K562 (cell line): Measurements from ENCODE around the gene ERBB3. TPM values are rescaled to one million over a fixed set of nuclear protein-coding genes. Genes with fewer than 3 reads are reported as not detected.

ENCODE experiments used
- CBFA2T2 ChIP-seq: fragments of 450-650 bp; conservative IDR thresholded peaks from 2 replicates; pipeline ENCODE4 v1.6.1; 2017; ENCODE audit warnings: mild to moderate bottlenecking
- ETV6 ChIP-seq, 3 experiments: fragments of 150-350 bp in 1 of 3; sonication (generic) in 1 of 3; formaldehyde crosslinking in 1 of 3; IDR thresholded peaks; 2 replicates each; pipeline versions ENCODE4 v1.6.1 to v1.8.0; 2014 to 2022; ENCODE audit warnings: borderline replicate concordance in 2 of 3, low read depth in 2 of 3, antibody characterized with exemption in 1 of 3, low read length in 1 of 3, mild to moderate bottlenecking in 1 of 3, missing genetic modification reagents in 1 of 3
- HNRNPK ChIP-seq: fragments of 200-400 bp; formaldehyde crosslinking; IDR thresholded peaks from one replicate; pipeline ENCODE4 v1.6.1; 2018; ENCODE audit warnings: mild to moderate bottlenecking, low read depth, low read length; ENCODE audit not compliant: poor library complexity, severe bottlenecking
- MTF1 ChIP-seq: fragments of 250-450 bp; sonication (Bioruptor Pico); IDR thresholded peaks from 2 replicates; pipeline ENCODE4 v1.9.0; 2021; ENCODE audit warnings: moderate library complexity, mild to moderate bottlenecking, inconsistent platforms, borderline replicate concordance
- NFXL1 ChIP-seq: fragments of 450-650 bp; formaldehyde crosslinking; IDR thresholded peaks from 2 replicates; pipeline ENCODE4 v1.4.0; 2021; ENCODE audit warnings: mild to moderate bottlenecking
- PTBP1 ChIP-seq: fragments of 200-400 bp; formaldehyde crosslinking; IDR thresholded peaks from 2 replicates; pipeline ENCODE4 v1.6.1; 2017; ENCODE audit warnings: low read depth, low read length
- RB1 ChIP-seq: fragments of 450-650 bp; IDR thresholded peaks from 2 replicates; pipeline ENCODE4 v1.6.1; 2017; ENCODE audit warnings: low read depth, mild to moderate bottlenecking
- SMARCB1 ChIP-seq: IDR thresholded peaks from 2 replicates; pipeline ENCODE4 v1.6.1; 2011; ENCODE audit warnings: improper control_type of control experiment, low read depth; ENCODE audit not compliant: insufficient read length
- TRIM28 ChIP-seq: fragments of 450-650 bp; IDR thresholded peaks from 2 replicates; pipeline ENCODE4 v1.6.1; 2017
- ZC3H8 ChIP-seq: fragments of 450-650 bp; IDR thresholded peaks from 2 replicates; pipeline ENCODE4 v1.6.1; 2017
- ZFP1 ChIP-seq: fragments of 450-650 bp; formaldehyde crosslinking; IDR thresholded peaks from 2 replicates; pipeline ENCODE4 v1.4.0; 2020; ENCODE audit warnings: mild to moderate bottlenecking, mixed read lengths
- polyA plus RNA-seq, 8 experiments: library from polyadenylated mRNA; depleted of rRNA in 4 of 8; stranded (reverse) in 5 of 8; unstranded in 3 of 8; fragments of >200 nt; fragmentation: Nextera tagmentation in 2 of 8; fragmentation: Illumina TruSeq in 1 of 8; extraction: Ambion mirVana in 2 of 8; extraction: Trizol in 1 of 8; gene quantifications; 2 replicates each; pipeline versions ENCODE4 v1.2.1 to v1.2.3, GENCODE V29; 2011 to 2014; ENCODE audit warnings: inconsistent platforms in 1 of 8, missing spikeins in 1 of 8
- total RNA-seq, 7 experiments: library from RNA; depleted of rRNA in 6 of 7; stranded (reverse); fragments of >200 nt in 6 of 7; fragmentation: Illumina TruSeq in 2 of 7; extraction: Trizol in 2 of 7; gene quantifications; 2 replicates each; pipeline versions ENCODE4 v1.2.1 to v1.2.3, GENCODE V29; 2011 to 2021; ENCODE audit warnings: low replicate concordance in 1 of 7
- TF ChIP-seq, protein P1 (sequence below): sonication (generic); formaldehyde crosslinking; IDR thresholded peaks from 2 replicates; pipeline ENCODE4 v1.8.1; 2023; ENCODE audit warnings: mild to moderate bottlenecking, missing genetic modification reagents
- TF ChIP-seq, protein P2 (sequence below): fragments of 200-600 bp; sonication (generic); IDR thresholded peaks from one replicate; pipeline ENCODE4 v1.6.1; 2012; ENCODE audit warnings: mild to moderate bottlenecking, low read depth, low read length, inconsistent platforms

The ERBB3 gene
- total and polyA plus RNA-seq, 9 of the 15 experiments (the other 6 are each of a cell fraction or from before 2014, with no cell fraction given), result 1.5 to 5.4 (median 3.8) TPM

DNA sequence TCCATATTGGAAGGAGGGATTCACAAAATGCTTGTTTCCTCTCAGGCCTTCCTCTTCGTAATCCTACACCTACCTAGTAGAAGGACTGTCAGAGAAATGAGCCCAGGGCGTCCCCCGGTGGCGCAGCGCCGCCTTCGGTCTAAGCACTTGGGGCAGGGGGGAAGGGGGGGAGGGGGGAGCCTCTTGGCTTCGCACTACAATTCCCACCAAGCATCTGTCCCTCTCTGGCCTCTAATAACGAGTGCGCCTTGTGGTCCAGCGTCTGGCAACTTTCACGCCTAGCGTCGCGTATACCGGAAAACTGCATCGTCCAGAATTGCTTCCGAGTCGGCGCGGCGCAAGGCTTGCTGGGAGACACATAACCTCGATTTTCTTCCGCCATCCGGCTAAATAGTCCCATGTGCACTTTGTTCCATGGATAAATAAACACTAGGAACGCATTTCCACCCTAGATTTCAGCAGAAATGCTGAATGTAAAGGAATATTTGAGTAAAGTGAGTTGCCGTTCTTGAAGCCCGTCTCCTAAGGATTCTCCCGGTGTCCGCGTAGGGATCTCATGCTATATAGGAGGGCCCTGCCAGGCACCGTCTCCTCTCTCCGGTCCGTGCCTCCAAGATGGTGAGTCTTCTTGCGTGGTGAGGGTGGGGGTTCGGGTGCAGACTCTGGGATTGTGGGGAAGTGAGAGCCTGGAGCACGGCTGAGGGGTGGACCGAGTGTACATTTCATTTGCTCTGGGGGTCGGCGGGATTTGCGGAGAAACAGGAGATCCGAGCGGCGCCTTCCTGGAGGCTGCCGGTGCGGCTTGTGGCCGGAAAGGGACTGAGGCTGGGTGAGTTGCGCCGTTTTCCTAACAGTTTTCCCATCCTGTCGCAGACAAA, 38.2 kb upstream of the ERBB3 start, which contains the start of gene RPS26 (continued):
- TF ChIP-seq HNRNPK, result no peak
- 0 out of 2 replicates have a peak, but pooled peaks have one; percentile 40 for TF ChIP-seq PTBP1
- no peak for TF ChIP-seq MTF1
- TF ChIP-seq SMARCB1, result no peak
- TF ChIP-seq, protein P1, sequence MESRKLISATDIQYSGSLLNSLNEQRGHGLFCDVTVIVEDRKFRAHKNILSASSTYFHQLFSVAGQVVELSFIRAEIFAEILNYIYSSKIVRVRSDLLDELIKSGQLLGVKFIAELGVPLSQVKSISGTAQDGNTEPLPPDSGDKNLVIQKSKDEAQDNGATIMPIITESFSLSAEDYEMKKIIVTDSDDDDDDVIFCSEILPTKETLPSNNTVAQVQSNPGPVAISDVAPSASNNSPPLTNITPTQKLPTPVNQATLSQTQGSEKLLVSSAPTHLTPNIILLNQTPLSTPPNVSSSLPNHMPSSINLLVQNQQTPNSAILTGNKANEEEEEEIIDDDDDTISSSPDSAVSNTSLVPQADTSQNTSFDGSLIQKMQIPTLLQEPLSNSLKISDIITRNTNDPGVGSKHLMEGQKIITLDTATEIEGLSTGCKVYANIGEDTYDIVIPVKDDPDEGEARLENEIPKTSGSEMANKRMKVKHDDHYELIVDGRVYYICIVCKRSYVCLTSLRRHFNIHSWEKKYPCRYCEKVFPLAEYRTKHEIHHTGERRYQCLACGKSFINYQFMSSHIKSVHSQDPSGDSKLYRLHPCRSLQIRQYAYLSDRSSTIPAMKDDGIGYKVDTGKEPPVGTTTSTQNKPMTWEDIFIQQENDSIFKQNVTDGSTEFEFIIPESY (CRISPR knock-in tag), result no peak
- TF ChIP-seq ZFP1 (CRISPR knock-in tag), result no peak
- peak; percentile 74; the same call in 1 of the 2 replicates for TF ChIP-seq TRIM28
- TF ChIP-seq, protein P2, sequence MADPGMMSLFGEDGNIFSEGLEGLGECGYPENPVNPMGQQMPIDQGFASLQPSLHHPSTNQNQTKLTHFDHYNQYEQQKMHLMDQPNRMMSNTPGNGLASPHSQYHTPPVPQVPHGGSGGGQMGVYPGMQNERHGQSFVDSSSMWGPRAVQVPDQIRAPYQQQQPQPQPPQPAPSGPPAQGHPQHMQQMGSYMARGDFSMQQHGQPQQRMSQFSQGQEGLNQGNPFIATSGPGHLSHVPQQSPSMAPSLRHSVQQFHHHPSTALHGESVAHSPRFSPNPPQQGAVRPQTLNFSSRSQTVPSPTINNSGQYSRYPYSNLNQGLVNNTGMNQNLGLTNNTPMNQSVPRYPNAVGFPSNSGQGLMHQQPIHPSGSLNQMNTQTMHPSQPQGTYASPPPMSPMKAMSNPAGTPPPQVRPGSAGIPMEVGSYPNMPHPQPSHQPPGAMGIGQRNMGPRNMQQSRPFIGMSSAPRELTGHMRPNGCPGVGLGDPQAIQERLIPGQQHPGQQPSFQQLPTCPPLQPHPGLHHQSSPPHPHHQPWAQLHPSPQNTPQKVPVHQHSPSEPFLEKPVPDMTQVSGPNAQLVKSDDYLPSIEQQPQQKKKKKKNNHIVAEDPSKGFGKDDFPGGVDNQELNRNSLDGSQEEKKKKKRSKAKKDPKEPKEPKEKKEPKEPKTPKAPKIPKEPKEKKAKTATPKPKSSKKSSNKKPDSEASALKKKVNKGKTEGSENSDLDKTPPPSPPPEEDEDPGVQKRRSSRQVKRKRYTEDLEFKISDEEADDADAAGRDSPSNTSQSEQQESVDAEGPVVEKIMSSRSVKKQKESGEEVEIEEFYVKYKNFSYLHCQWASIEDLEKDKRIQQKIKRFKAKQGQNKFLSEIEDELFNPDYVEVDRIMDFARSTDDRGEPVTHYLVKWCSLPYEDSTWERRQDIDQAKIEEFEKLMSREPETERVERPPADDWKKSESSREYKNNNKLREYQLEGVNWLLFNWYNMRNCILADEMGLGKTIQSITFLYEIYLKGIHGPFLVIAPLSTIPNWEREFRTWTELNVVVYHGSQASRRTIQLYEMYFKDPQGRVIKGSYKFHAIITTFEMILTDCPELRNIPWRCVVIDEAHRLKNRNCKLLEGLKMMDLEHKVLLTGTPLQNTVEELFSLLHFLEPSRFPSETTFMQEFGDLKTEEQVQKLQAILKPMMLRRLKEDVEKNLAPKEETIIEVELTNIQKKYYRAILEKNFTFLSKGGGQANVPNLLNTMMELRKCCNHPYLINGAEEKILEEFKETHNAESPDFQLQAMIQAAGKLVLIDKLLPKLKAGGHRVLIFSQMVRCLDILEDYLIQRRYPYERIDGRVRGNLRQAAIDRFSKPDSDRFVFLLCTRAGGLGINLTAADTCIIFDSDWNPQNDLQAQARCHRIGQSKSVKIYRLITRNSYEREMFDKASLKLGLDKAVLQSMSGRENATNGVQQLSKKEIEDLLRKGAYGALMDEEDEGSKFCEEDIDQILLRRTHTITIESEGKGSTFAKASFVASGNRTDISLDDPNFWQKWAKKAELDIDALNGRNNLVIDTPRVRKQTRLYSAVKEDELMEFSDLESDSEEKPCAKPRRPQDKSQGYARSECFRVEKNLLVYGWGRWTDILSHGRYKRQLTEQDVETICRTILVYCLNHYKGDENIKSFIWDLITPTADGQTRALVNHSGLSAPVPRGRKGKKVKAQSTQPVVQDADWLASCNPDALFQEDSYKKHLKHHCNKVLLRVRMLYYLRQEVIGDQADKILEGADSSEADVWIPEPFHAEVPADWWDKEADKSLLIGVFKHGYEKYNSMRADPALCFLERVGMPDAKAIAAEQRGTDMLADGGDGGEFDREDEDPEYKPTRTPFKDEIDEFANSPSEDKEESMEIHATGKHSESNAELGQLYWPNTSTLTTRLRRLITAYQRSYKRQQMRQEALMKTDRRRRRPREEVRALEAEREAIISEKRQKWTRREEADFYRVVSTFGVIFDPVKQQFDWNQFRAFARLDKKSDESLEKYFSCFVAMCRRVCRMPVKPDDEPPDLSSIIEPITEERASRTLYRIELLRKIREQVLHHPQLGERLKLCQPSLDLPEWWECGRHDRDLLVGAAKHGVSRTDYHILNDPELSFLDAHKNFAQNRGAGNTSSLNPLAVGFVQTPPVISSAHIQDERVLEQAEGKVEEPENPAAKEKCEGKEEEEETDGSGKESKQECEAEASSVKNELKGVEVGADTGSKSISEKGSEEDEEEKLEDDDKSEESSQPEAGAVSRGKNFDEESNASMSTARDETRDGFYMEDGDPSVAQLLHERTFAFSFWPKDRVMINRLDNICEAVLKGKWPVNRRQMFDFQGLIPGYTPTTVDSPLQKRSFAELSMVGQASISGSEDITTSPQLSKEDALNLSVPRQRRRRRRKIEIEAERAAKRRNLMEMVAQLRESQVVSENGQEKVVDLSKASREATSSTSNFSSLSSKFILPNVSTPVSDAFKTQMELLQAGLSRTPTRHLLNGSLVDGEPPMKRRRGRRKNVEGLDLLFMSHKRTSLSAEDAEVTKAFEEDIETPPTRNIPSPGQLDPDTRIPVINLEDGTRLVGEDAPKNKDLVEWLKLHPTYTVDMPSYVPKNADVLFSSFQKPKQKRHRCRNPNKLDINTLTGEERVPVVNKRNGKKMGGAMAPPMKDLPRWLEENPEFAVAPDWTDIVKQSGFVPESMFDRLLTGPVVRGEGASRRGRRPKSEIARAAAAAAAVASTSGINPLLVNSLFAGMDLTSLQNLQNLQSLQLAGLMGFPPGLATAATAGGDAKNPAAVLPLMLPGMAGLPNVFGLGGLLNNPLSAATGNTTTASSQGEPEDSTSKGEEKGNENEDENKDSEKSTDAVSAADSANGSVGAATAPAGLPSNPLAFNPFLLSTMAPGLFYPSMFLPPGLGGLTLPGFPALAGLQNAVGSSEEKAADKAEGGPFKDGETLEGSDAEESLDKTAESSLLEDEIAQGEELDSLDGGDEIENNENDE, result no peak
- peak; percentile 73 for TF ChIP-seq RB1
- TF ChIP-seq CBFA2T2, result no peak
- TF ChIP-seq NFXL1 (CRISPR knock-in tag), result no peak
- peak; percentile 91 for TF ChIP-seq ZC3H8
- 0 out of 4 replicates have a peak, but pooled peaks of 1 of the 2 experiments have one; percentile 44 for TF ChIP-seq ETV6 (IDR thresholded peaks at IDR 0.05; ENCODE audit: borderline replicate concordance in 1 of 2, low read depth in 2 of 2, low read length in 1 of 2)
- no peak; the same call in 1 of the 2 replicates for TF ChIP-seq ETV6 (CRISPR knock-in tag; IDR thresholded peaks at IDR 0.05; ENCODE audit: borderline replicate concordance)
